Smooth muscle cell (in vitro differentiated cells): Measurements from ENCODE around the gene SLC52A1. TPM values are rescaled to one million over a fixed set of nuclear protein-coding genes. Genes with fewer than 3 reads are reported as not detected.

Experiments used
- DNase-seq: peaks from one replicate; lab custom pipeline; 2025; ENCODE audit not compliant: unreplicated experiment; lab: John Stamatoyannopoulos, UW
- H2AFZ ChIP-seq: fragments of 200-600 bp; sonication (generic); 2 replicates; pipeline ENCODE4 v1.6.0; 2016; ENCODE audit warnings: antibody characterized with exemption, low read depth, mild to moderate bottlenecking
- H3F3A ChIP-seq: fragments of 200-600 bp; sonication (generic); 2 replicates; pipeline ENCODE4 v1.6.0; 2017; ENCODE audit warnings: antibody characterized with exemption, low read depth
- H3K27ac ChIP-seq: fragments of 200-600 bp; sonication (generic); 2 replicates; pipeline ENCODE4 v1.5.1; 2016; ENCODE audit warnings: low read depth, mild to moderate bottlenecking
- H3K27me3 ChIP-seq: fragments of 200-600 bp; sonication (generic); 2 replicates; pipeline ENCODE4 v1.6.1; 2016; ENCODE audit warnings: low read depth, mild to moderate bottlenecking
- H3K36me3 ChIP-seq: fragments of 200-600 bp; sonication (generic); 2 replicates; pipeline ENCODE4 v1.5.1; 2016; ENCODE audit warnings: low read depth
- H3K4me1 ChIP-seq: fragments of 200-600 bp; sonication (generic); 2 replicates; pipeline ENCODE4 v1.5.1; 2016; ENCODE audit warnings: low read depth
- H3K4me2 ChIP-seq: fragments of 200-600 bp; sonication (generic); 2 replicates; pipeline ENCODE4 v1.6.0; 2016; ENCODE audit warnings: mild to moderate bottlenecking
- H3K4me3 ChIP-seq: fragments of 200-600 bp; sonication (generic); 2 replicates; pipeline ENCODE4 v1.5.1; 2016; ENCODE audit warnings: mild to moderate bottlenecking
- H3K79me2 ChIP-seq: fragments of 200-600 bp; sonication (generic); 2 replicates; pipeline ENCODE4 v1.6.0; 2016; ENCODE audit warnings: low read depth, mild to moderate bottlenecking
- H3K9ac ChIP-seq: fragments of 200-600 bp; sonication (generic); 2 replicates; pipeline ENCODE4 v1.6.0; 2016; ENCODE audit warnings: low read depth
- H3K9me3 ChIP-seq: fragments of 200-600 bp; sonication (generic); replicated peaks from 2 replicates; pipeline ENCODE4 v1.5.1; 2016; ENCODE audit warnings: low read depth
- H4K20me1 ChIP-seq: fragments of 200-600 bp; sonication (generic); 2 replicates; pipeline ENCODE4 v1.6.0; 2016; ENCODE audit warnings: low read depth
- WGBS: methylation state at CpG from one replicate; pipeline ENCODE4 v1.1.7; 2016; ENCODE audit warnings: low lambda C conversion rate; 5-methylcytosine and 5-hydroxymethylcytosine counted together
- polyA plus RNA-seq: library from polyadenylated mRNA; unstranded; fragments of >200 nt; fragmentation: Nextera tagmentation; extraction: Ambion mirVana; gene quantifications from 2 replicates; pipeline ENCODE4 v1.2.1, GENCODE V29; 2016
- total RNA-seq: library from RNA; depleted of rRNA; stranded (reverse); fragments of >200 nt; gene quantifications from 2 replicates; pipeline ENCODE4 v1.2.3, GENCODE V29; 2014
- TF ChIP-seq, protein P1 (sequence below): fragments of 200-600 bp; sonication (generic); IDR thresholded peaks from 2 replicates; pipeline ENCODE4 v1.5.1; 2017; ENCODE audit warnings: borderline replicate concordance, mild to moderate bottlenecking, antibody characterized with exemption; ENCODE audit not compliant: insufficient read depth, poor library complexity, severe bottlenecking

Gene SLC52A1
- total and polyA plus RNA-seq, 2 experiments from 2014 or later, result 0.31 to 1.7 TPM

DNA sequence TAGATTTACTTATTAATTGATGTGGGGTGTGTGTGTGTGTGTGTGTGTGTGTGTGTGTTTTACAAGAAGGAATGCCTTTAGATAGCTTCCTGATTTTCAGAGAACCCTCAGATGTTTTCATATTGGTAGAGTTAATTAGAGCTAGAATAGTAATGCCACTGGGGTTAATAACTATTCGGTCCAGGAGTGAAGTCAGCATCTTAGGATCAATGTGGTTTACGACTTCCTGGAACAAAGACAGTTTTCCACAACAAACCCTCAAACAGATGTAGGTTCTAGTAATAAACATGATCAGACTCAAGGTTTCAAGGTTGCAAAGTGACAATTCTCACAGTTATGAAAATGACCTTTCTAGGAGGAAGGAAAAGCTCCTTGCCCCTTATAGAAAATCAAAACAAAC, 12.2 kb upstream of the SLC52A1 start:
- Histone ChIP-seq H2AFZ (no peak overlapping the region), H4K20me1 (no peaks in the 10 kb centered on the region), H3K9ac (no peak overlapping the region), H3K4me2 (no peak overlapping the region), H3K27me3 (no peaks in the 10 kb centered on the region), H3K27ac (no peak overlapping the region), H3K4me1 (no peaks in the 10 kb centered on the region), H3K36me3 (no peaks in the 10 kb centered on the region), H3K79me2 (no peaks in the 10 kb centered on the region), H3K4me3 (no peak overlapping the region), H3K9me3 (no peaks in the 10 kb centered on the region), H3F3A (no peaks in the 10 kb centered on the region)
- WGBS, result 58% methylated on average over 2 of the region's 2 CpGs
- TF ChIP-seq, protein P1, sequence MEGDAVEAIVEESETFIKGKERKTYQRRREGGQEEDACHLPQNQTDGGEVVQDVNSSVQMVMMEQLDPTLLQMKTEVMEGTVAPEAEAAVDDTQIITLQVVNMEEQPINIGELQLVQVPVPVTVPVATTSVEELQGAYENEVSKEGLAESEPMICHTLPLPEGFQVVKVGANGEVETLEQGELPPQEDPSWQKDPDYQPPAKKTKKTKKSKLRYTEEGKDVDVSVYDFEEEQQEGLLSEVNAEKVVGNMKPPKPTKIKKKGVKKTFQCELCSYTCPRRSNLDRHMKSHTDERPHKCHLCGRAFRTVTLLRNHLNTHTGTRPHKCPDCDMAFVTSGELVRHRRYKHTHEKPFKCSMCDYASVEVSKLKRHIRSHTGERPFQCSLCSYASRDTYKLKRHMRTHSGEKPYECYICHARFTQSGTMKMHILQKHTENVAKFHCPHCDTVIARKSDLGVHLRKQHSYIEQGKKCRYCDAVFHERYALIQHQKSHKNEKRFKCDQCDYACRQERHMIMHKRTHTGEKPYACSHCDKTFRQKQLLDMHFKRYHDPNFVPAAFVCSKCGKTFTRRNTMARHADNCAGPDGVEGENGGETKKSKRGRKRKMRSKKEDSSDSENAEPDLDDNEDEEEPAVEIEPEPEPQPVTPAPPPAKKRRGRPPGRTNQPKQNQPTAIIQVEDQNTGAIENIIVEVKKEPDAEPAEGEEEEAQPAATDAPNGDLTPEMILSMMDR, result no peak
- DNase-seq, result no peak

DNA sequence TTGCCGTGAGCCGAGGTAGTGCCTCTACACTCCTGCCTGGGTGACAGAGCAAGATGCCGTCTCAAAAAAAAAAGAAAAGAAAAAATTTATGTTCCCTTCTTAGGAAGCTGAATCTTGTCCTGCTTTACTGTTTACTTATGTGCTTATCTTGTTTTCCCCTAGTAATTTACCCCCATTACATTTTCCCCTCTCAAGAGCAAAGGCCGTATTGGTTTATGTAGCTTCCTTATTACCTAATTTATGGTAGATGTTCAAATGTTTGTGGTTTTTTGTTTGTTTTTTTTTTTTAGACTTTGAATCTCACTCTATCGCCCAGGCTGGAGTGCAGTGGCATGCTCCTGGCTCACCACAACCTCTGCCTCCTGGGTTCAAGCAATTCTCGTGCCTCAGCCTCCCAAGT, 10.3 kb upstream of the SLC52A1 start:
- no peak overlapping the region for H2AFZ ChIP-seq
- H3F3A ChIP-seq, result no peaks in the 10 kb centered on the region
- no peak overlapping the region for H3K4me3 ChIP-seq
- no peak overlapping the region for H3K27ac ChIP-seq
- no peaks in the 10 kb centered on the region for H3K36me3 ChIP-seq
- DNase-seq, result no peak
- no peak overlapping the region for H3K9ac ChIP-seq
- no peak overlapping the region for H3K4me2 ChIP-seq
- TF ChIP-seq, protein P1, result no peak
- H3K4me1 ChIP-seq, result no peaks in the 10 kb centered on the region
- WGBS, result 93% methylated on average over 6 of the region's 6 CpGs
- H4K20me1 ChIP-seq, result no peaks in the 10 kb centered on the region
- H3K9me3 ChIP-seq, result no peaks in the 10 kb centered on the region
- H3K27me3 ChIP-seq, result no peaks in the 10 kb centered on the region
- H3K79me2 ChIP-seq, result no peaks in the 10 kb centered on the region

DNA sequence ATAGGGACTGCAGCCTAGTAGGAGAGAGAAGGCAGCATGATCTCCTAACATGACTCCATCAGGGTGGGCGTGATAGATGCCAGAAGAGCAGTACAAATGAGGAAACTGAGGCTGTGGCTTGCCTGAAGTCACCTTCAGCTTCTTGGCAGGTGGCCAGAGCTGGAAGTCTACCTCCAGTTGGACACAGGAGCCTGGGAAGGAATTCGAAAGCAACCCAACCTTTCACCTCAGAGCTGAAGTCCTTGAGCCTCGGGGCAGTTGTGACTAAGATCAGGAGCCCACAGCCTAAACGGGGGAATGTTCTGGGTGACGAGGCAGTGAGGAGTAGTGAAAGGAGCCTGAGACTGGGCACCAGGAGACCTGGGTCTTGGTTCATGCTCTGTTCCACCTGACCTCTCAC, 9.4 kb upstream of the SLC52A1 start:
- Histone ChIP-seq H3K4me3 (no peak overlapping the region), H3K36me3 (no peaks in the 10 kb centered on the region), H3F3A (no peaks in the 10 kb centered on the region), H3K79me2 (no peaks in the 10 kb centered on the region), H4K20me1 (no peaks in the 10 kb centered on the region), H3K27ac (no peak overlapping the region), H3K4me1 (no peaks in the 10 kb centered on the region), H3K27me3 (no peaks in the 10 kb centered on the region), H3K4me2 (no peak overlapping the region), H3K9me3 (no peaks in the 10 kb centered on the region), H2AFZ (no peak overlapping the region), H3K9ac (no peak overlapping the region)
- TF ChIP-seq, protein P1, result no peak
- WGBS, result 85% methylated on average over 5 of the region's 5 CpGs
- no peak for DNase-seq

DNA sequence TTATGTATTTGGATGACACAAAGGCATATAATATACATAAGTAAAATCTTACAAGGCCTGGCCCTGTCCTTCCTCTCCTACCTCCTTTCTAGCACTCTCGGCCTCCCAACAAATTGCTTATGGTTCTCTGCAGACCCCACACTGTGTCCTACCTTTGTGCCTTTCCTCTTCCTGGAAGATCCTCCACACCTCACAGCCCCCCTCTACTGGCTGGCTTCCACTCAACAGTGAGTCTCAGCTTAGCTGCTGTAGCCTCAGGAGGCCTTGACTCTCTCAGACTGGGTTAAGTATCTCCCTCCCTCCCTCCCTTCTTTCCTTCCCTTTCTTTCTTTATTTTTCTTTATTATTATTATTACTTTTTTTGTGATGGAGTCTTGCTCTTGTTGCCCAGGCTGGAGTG, 8.3 kb upstream of the SLC52A1 start:
- 100% methylated on average over 1 of the region's 1 CpG for WGBS
- H3K4me1 ChIP-seq, result no peaks in the 10 kb centered on the region
- no peaks in the 10 kb centered on the region for H4K20me1 ChIP-seq
- H3K79me2 ChIP-seq, result no peaks in the 10 kb centered on the region
- H2AFZ ChIP-seq, result no peak overlapping the region
- H3K9me3 ChIP-seq, result no peaks in the 10 kb centered on the region
- H3F3A ChIP-seq, result no peaks in the 10 kb centered on the region
- DNase-seq, result no peak
- no peaks in the 10 kb centered on the region for H3K27me3 ChIP-seq
- no peak overlapping the region for H3K4me2 ChIP-seq
- TF ChIP-seq, protein P1, result no peak
- no peak overlapping the region for H3K9ac ChIP-seq
- no peak overlapping the region for H3K4me3 ChIP-seq
- no peak overlapping the region for H3K27ac ChIP-seq
- H3K36me3 ChIP-seq, result no peaks in the 10 kb centered on the region
